ENCODE measurements around the gene SH3BGRL2. TPM values are rescaled to one million over a fixed set of nuclear protein-coding genes. Genes with fewer than 3 reads are reported as not detected.
"Not testable (repeated sequence)": the region's sequence is repeated elsewhere in the genome, so short reads cannot be mapped to it uniquely, and the experiment has no call there.

Gene SH3BGRL2
- total RNA-seq, 1 donor from 2014 or later, result 12.8 TPM

DNA sequence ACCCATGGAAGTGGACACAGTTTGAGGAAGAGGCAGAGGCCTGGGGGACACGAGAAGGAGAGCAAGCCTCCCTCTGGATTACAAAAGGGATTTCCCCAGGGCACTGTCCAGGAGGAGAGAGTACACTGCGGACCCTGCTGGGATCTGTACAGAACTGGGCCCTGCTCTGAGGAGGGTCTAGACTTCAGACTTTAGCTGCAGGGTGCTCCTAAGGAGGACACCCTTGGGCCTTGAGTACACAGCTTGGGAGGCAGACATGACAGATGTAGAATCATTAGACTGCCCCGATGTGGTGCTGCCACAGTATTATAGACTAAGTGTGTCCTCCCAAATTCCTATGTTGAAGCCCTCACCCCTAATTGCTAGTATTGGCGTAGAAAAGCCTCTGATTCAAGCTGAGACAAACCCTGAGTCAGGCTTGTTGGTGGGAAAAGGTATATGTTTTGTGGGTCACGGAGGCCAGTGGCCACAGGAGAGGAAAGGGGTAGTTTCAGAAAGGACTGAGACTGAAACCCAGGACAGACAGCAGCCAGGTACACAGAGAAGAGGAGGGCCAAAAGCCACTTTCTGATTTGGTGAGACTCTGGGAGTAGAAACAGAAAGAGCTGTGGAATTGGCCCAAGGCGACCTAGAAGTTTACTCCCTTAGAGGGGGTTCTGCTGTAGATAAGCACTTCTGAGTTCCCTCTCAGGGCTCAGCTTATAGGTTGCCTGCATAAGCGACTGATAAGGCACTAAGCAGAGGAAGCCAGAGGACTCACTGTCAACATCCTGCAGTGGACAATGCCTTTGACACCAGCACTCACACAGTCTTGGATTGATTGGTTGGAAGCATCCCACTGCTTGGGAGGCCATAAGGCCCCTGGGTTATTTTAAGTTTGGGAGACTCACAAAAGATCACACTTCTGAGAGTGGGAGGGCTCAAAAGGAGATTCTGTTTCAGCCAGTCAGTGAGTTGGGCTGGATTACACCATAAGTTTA, 16.5 kb upstream of the SH3BGRL2 start:
- DNase-seq (ENCODE audit: low spot score), result no peak

DNA sequence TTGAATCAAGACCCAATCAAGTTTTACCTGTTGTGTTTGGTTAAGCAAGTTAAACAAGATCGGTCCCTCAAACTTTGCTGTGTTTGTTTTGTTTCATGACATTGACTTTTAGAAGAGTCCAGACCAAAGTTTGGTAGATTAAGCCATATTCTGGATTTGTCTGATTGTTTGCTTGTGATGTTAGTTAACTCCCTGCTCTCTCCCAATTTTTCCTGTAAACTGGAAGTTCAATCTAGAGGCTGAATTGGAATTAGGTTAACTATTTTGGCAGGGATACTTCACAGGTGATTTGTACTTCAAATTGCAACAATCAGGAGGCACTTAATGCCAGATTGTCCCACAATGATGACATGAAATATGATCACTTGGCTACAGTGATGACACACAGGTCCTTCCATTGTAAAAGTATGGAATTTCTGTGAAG, 13.6 kb upstream of the SH3BGRL2 start:
- DNase-seq (ENCODE audit: low spot score), result no peak

DNA sequence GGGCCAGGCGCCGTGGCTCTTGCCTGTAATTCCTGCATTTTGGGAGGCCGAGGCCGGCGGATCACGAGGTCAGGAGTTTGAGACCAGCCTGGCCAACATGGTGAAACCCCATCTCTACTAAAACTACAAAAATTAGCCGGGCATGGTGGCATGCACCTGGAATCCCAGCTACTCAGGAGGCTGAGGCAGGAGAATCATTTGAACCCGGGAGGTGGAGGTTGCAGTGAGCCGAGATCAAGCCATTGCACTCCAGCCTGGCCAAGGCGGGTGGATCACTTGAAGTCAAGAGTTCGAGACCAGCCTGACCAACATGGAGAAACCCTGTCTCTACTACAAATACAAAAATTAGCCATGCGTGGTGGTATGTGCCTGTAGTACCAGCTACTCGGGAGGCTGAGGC, 12.7 kb upstream of the SH3BGRL2 start:
- not testable (repeated sequence) for DNase-seq (ENCODE audit: low spot score)

DNA sequence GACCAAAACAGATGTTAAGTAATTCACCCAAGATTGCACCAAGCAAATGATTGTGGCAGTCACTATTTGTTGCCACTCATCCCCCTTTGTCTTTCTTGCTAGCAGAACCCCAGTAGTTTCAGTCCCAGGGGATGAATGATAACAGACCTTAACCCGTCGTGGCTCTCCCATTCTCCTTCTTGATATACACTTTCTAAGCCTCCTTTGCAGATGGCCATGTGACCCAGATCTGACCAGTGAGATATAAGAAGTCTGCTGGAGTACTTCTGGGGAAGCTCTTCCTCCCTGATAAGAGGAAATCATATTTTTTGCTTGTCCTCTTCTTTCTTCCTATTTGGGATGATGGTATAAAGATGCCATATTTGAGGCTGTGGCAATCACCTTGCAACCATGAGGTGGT, 9.6 kb upstream of the SH3BGRL2 start:
- no peak for DNase-seq (ENCODE audit: low spot score)

DNA sequence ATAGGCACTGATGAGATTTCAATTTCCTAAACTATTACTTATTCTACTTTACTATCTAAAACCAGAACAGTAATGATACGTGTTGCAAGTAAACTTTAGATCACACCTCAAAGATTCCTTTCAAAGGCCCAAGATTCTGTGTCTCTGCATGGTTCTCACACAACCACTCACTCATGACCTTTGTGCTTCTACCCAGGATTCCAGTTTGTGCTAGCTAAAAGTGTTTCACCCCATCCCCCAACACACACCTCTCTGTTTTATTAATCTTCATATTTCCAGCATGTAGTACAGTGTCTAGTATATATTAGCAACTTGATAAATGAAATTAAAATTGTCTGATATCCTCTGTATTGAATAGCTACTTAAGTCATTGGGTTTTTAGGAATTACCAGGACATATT, 8.8 kb upstream of the SH3BGRL2 start:
- DNase-seq (ENCODE audit: low spot score), result no peak

DNA sequence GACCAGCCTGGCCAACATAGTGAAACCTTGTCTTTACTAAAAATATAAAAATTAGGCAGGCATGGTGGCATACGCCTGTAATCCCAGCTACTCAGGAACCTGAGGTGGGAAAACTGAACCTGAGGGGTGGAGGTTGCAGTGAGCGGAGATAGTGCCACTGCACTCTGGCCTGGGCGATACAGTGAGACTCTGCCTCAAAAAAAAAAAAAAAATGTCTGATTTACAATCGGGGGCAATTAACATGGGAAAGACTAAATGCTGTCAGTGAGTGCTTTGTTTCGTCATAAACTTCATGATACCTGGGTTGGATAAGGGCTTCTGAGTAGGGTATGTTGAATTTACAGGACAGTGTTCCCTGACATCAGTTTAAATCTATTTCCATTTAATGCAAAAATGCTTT, 8.0 kb upstream of the SH3BGRL2 start:
- no peak for DNase-seq (ENCODE audit: low spot score)

DNA sequence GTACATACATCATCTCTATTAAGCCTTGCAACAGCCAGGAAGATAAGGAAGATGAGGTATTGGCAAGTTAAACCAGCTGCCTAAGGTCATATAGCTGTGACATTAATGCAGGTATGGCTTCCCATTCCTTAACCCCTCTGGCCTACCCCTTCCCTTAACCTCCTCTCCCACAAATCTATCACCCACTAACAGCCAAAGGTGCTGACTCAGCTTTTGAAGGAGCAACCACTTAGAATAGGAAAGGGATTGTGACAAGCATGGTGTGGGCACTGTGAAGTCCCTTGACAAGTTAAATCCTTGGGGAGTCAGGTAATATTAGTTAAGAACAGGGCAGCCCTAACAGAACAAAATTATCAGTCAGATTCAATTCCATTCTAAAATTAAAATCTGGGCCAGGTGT, 5.4 kb upstream of the SH3BGRL2 start:
- DNase-seq (ENCODE audit: low spot score), result no peak

DNA sequence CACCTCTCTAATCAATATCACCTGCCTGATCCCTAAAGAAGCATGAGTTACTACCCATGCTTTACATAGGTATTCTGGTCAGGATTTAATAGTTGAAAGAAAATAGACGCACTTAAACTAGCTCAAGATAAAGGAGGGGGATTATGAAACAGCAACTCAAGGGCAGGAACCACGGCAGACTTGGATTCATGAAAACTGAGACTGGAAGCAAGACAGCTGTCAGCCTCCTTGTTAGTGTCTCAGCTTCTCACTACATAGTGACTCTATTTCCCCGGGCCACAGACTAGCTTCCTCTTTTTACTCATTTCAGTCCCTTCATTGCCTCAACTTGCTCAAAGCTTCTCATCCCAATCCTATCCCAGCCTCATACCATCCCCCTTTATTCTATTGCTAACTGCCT, 4.3 kb upstream of the SH3BGRL2 start:
- DNase-seq (ENCODE audit: low spot score), result no peak

DNA sequence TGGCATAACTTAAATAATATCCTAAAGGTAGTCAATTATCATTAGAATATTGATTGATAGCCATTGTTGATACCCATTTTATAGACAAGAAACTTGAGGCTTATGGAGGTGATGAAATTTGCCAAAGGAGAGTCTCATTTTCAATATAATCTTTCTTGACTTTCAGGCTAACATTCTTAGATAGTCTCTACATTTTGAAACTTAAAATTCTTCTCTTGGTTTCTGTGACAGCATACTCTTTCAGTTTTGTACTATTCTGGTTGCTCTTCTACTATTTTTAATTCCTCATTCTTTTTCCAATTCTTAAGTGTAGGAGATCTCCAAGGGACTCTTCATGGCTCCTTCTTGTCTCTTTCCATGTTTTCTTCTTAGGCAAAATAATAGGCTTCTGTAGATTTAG, 3.7 kb upstream of the SH3BGRL2 start:
- DNase-seq (ENCODE audit: low spot score), result no peak

DNA sequence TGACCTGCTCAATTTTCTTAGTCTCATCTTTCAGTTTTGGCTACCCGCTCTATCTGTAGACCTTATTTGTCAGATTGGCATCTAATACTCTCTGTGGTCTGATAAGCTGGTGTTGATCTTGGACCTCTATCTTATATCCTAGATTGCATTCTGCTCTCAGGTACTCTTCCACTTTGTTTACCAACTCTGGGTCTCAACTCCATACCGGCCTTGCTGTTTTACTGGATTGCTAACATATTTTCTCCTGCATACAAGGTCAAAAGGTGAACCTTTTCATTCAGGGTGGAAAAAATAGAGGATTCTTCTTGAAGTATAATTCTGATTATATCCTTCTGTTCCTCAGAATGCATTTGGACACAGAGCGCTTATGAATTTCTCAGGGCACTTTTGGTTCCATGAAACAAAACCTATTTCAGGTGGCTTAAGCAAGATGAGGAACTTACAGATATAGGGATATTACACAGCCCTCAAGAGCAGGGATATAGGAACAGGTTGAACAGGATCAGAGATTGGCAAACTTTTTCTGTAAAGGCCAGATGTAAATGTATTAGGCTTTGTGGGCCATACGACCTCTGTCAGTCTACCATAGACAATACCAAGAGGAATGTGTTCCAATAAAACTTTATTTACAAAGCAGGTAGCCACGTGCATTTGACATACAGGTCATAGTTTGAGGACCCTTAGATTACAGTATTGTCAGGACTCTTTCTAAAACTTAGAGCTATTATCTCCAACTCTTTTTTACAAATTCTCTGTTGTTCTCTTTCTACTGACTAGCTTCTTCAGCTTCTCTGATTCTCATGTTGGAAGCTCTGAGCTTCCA, 2.5 kb upstream of the SH3BGRL2 start:
- no peak for DNase-seq (ENCODE audit: low spot score)

DNA sequence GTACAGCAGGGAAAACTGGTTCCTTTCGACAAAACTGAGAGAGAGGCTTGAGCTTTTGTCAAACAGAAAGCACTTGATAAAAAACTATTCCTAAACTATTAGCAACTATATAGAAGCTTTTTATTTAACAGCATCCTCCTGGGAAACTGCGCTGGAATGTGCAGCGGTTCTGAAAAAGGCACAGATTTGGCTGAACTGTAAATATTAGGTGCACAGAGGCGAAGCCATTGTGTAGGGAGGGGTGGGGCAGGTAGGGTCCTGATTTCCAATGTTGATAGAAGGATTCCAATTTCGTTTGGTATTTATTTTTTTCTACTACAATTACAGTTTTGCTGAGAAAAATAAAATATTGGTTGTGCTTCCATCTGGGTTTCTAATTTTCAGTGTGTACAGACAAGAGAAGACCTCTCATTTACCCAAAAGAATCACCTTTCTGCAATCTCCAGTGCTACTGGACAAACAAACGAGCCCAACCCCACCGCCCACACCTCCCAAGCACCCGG, 698 bp upstream of the SH3BGRL2 start:
- no peak for DNase-seq (ENCODE audit: low spot score)

DNA sequence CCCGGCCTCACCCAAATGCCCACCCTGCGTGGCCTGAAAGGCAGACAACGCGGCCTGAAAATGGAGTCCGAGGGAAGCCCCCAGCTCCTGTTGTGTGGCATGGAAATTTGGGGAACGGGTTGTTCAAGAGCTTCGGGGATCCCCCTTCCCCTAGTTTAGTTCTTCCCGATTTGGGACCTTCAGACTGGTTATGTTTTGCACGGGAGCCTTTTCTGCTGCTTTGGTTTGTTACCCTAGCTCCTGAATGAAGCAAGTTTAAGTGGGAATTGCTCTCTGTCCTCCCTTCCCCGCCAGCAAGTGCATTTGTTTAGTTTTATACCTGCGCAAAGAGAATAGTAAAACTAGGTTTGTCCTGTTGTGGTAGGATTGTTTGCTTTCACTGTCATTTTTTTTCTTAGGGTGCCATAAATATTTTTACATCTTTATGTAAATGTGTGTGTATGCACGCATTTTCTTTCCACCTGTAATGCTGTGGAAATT, 604 bp downstream of the SH3BGRL2 start:
- DNase-seq (ENCODE audit: low spot score), result peak; percentile 7

DNA sequence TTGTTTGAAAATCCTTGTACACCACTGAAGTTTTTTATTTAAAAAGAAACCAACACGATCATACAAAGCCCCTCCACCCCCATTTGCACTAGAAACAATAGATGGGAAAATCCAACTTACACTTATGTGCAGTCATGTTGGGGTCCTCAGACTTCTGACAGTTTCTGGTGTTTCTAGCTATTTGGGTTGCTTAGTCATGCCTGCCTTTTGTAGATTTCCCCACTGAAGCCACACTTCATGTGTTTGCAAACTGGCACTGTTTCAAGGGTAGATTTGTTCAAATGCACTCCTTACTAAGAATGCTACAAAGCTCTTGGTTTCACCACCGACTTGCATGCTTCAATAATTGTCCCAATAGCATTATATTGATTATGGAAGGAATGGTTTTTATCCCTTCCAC, 1.5 kb downstream of the SH3BGRL2 start:
- DNase-seq (ENCODE audit: low spot score), result no peak

DNA sequence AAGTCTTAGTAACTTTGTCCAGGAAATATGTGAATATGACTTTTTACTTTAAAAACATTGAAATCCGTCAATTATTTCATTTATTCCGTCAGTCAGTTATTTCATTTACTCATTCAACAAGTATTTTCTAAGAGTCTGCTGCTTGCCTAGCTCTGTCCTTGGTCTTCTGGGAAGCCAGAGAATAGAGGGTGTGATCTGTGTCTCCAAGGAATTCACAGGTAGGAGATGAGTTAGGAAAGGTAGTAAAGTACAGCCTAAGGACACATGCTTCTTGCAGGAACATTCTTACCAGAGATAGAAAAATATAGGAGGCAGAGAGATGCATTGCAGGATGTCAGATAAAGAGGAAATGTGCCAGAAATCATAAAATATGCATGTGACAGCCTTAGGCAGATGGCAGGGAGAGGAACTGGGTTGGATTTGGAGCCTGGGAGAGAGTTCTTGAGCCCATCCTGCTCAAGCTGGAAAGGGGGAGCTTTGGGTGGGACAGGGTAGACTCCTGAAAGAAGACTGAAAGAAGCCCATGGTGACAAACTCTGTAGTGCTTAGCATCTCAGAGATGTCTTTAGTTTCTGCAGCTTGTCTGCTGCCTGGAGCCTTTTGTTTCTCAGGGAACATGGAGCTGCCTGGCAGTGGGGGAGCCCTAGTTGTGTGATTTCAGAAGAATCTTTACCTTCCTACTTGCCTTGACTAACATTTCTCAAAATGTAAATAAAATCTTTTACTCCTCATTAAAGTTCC, 3.5 kb downstream of the SH3BGRL2 start:
- no peak for DNase-seq (ENCODE audit: low spot score)

DNA sequence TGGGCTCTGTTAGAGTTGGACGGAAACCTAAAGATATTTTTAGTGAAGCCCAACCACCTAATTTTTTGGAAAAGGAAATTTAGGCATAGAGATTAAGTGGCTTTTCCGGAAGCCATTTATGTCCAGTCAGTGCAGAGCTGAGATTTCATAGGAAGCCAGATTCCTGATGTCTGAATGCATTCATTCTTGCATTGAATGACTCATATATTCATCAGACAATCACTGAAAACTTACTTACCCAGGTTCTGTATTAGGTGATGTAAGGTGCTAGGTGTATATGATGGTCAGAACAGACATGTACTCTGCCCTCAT, 4.1 kb downstream of the SH3BGRL2 start:
- DNase-seq (ENCODE audit: low spot score), result peak; percentile 7

DNA sequence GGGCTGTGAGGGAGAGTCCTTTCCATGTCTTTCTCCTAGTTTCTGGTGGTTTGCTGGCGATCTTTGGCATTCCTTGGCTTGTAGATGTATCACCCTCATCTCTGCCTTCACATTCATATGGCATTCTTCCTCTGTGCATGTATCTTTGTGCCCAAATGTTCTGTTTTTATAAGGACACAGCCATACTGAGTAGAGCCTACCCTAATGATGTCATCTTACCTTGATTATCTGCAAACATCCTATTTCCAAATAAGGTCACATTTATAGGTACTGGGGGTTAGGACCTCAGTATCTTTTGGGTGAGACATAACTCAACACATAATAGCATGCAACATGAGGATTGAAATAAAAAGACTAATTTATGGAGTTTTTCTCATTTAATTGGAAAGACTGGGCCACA, 5.5 kb downstream of the SH3BGRL2 start:
- DNase-seq (ENCODE audit: low spot score), result no peak

DNA sequence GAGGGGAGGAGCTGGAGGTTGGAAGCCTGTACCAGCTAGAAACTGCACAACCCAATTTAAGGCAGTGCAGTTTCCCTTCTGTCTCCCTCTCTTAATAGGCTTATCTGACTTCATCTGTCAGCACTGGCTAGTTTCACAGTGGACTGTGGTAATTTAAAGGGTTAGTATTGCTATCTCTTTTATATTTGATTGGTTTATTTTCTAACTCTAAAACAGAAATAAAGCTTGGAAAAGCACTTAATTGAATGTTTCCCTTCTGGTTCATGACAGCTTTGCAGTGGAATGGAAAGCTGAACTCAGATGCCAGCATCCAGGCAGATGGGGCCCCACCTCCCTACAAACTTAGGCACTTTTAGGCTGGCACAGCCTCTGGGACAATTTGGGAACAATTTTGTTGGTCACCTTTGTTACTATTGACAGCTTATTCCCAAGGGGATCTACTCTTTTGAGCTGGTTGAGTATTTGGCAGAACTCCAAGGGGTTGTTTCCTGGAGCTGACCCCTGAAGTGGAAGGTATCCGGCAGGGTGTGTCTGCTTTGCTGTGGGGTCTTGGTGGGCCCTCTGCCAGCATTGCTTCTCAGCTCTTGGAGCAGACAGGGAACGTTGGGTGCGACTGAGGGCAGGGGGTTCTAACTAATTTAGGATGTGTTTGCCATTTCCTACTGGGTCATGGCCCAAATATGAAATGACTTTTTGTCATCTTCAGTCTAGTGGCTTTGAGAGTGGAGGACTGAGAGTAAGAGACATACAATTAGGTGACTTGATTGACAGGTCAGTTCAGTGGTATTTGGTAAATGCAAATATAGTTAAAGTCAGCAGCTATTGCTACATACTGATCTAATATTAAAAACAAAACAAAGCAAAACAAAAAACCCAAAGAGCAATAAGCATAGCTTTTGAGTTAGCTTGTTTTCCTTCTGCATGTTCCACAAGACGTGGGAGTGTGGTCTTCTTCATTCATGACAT, 9.3 kb downstream of the SH3BGRL2 start:
- no peak for DNase-seq (ENCODE audit: low spot score)

DNA sequence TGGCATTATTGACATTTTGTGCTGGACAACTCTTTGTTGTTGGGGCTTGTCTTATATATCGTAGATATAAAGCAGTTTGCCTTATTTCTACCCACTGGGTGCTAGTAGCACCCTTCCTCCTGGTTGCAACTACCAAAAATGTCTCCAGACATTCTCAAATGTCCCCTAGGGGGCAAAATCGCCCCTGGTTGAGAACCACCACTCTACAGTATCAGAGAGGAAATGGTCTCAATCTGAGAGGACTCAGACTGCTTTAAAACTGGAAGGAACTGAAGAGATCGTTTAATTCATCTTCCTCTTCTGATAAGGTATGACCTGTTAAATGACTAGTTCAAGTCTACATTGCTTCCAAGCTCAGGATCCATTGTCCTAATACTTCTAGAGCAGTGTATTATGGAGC, 14.9 kb downstream of the SH3BGRL2 start:
- no peak for DNase-seq (ENCODE audit: low spot score)

DNA sequence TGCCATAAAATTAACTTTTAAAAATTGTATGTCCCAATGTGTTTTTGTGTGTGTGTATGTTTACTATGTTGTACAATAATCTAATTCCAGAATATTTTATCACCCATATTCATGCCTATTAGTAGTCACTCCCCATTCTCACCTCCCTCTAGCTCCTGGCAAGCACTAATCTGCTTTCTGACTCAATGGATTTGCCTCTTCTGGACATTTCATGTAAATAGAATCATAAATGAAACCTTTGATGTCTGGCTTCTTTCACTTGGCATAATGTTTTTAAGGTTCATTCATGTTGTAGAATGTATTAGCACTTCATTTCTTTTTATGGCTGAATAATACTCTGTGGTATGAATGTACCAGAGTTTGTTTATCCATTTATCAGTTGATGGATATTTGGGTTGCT, 15.4 kb downstream of the SH3BGRL2 start:
- DNase-seq (ENCODE audit: low spot score), result no peak

DNA sequence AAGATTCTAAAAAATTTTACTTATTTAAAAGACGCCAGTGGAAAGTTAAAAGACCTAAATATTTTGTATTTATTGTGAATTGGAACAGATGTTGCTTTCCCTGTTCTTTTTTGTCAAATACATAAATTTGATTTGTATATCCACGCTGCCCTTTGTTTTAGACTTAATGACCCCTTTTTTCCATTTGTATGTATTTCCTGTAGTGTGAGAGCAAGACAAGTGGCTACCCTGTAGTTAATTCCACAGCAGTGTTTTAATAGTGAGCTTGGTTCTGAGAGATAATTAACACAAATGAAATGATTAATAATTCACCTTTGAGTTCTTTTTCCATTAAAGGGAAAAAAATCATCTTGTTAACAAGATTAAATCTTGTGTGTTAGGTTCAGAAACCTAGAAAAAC, 16.6 kb downstream of the SH3BGRL2 start:
- DNase-seq (ENCODE audit: low spot score), result no peak

DNA sequence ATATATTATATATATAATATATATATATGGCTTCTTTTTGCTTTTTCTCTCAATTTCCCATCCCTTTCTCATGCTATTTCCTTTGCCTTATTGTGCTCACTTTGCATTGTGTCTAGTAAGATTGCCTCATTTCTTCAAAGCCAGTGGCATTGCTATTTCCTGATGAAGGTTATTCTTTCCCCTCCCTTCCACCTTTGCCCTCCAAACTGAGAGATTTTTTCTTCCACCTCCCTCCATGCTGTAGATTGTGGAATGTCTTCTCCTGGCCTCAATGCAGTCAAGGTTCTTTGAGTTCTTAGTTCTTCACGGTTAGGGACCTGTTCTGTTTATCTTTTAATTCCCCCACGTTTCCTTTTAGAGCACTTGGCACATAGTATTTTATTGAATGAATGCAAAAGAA, 17.2 kb downstream of the SH3BGRL2 start:
- no peak for DNase-seq (ENCODE audit: low spot score)
